Neural crest cell (in vitro differentiated cells): ENCODE results near the gene SLC43A3. TPM values are rescaled to one million over a fixed set of nuclear protein-coding genes. Genes with fewer than 3 reads are reported as not detected.
A peak's percentile ranks its signal among the peaks of the same experiment; 100 is the strongest.

ENCODE experiments used
- DNase-seq: peaks from one replicate; pipeline ENCODE4 v3.0.0; 2021; ENCODE audit warnings: low read depth, mixed read lengths, low spot score
- H3K27ac Mint-ChIP-seq: one replicate; pipeline ENCODE4 v1.8.0; 2021; ENCODE audit warnings: mild to moderate bottlenecking, mixed read lengths; ENCODE audit not compliant: unreplicated experiment
- H3K27me3 Mint-ChIP-seq: 2 replicates; pipeline ENCODE4 v1.8.0; 2021; ENCODE audit warnings: low read depth, mild to moderate bottlenecking, mixed read lengths
- H3K36me3 Mint-ChIP-seq: 2 replicates; pipeline ENCODE4 v1.8.0; 2021; ENCODE audit warnings: low read depth, mild to moderate bottlenecking, mixed read lengths
- H3K4me1 Mint-ChIP-seq: 2 replicates; pipeline ENCODE4 v1.8.0; 2021; ENCODE audit warnings: mixed read lengths
- H3K4me3 Mint-ChIP-seq: one replicate; pipeline ENCODE4 v1.8.0; 2021; ENCODE audit warnings: mild to moderate bottlenecking, mixed read lengths
- H3K9me3 Mint-ChIP-seq: 2 replicates; pipeline ENCODE4 v1.8.0; 2021; ENCODE audit warnings: mixed read lengths
- CTCF ChIP-seq: fragments of 200-600 bp; sonication (generic); conservative IDR thresholded peaks from 2 replicates; pipeline ENCODE4 v1.5.0; 2021; ENCODE audit warnings: antibody characterized with exemption, mild to moderate bottlenecking
- total RNA-seq: library from RNA; stranded (reverse); gene quantifications from 2 replicates; pipeline ENCODE4 v1.2.1, GENCODE V29; 2021

SLC43A3 gene
- total RNA-seq, 1 donor from 2014 or later: 52.9 TPM

- no peaks in the 10 kb centered on the region for H3K36me3 Mint-ChIP-seq
- TF ChIP-seq CTCF: no peak
- peak overlapping the region; percentile 76 for H3K4me3 Mint-ChIP-seq
- no peaks in the 10 kb centered on the region for H3K9me3 Mint-ChIP-seq
- H3K27ac Mint-ChIP-seq: no peak overlapping the region
- peaks cover 69% of the 10 kb centered on the region for H3K27me3 Mint-ChIP-seq
- peaks cover 39% of the 10 kb centered on the region for H3K4me1 Mint-ChIP-seq
- no peak for DNase-seq
Observed at GRCh38 chr11:57461841-57462489, 35.0 kb upstream of the SLC43A3 start.

GRCh38 chr11:57460758-57461749 lies 34.1 kb upstream of the SLC43A3 start:
- Mint-ChIP-seq H3K9me3 (no peaks in the 10 kb centered on the region), H3K27me3 (peaks cover 76% of the 10 kb centered on the region), H3K4me1 (peaks cover 41% of the 10 kb centered on the region), H3K27ac (no peak overlapping the region), H3K36me3 (no peaks in the 10 kb centered on the region), H3K4me3 (peak overlapping the region; percentile 22)
- no peak for TF ChIP-seq CTCF
- no peak for DNase-seq

- Mint-ChIP-seq H3K9me3 (no peaks in the 10 kb centered on the region), H3K27ac (no peak within 1 kb of the TSS), H3K36me3 (no peaks in the 10 kb centered on the region), H3K27me3 (peaks cover 85% of the 10 kb centered on the region), H3K4me1 (peaks cover 41% of the 10 kb centered on the region), H3K4me3 (peak within 1 kb of the TSS; percentile 87)
- peak; percentile 53 for TF ChIP-seq CTCF
- DNase-seq: peak; percentile 47
Observed at GRCh38 chr11:57460022-57460757, 33.3 kb upstream of the SLC43A3 start, which contains the start of gene RTN4RL2. Gene RTN4RL2 (plus strand): TSS chr11:57460528. CDS start chr11:57460866, 338 bp downstream.

DNA sequence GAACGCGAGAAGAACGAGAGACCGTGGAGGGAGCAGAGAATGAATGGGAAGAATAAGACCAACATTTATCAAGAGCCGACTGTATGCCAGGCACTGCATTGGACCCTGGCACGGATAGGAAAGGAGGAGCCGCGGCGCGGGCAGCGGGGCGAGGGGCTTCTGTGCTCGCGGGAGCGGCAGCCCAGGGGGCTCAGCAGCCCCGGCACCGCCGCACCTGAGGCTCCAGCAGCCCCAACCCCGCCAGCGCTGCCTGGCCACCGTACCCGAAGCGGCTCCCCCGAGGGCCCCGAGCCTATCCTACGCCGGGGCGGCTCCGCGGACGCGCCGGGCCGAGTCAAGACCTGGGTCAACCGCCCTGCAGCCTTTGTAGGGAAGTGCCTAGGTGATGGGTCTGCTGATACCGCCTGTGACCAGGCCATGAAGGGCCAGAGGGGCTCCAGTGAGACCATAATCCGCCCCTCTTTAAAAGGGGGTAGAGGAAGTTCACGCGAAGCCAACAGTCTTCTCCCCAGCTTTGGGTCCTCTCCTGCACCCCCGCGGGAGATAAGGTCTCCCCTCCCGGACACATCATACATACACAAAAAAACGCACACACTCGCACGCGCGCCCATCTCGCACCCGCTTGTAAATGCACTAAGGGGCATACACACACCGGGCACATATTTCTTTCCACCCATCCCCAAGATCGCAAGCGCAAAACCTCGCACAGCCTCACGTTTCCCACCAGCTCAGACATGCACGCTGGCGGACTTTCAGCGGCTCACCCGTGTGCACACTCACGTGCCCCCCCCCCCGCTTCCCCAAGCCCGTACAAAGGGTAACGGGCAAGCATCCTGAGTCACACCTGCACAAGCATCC lies 32.5 kb upstream of the SLC43A3 start:
- DNase-seq: no peak
- Mint-ChIP-seq H3K27me3 (peaks cover 92% of the 10 kb centered on the region), H3K27ac (no peak overlapping the region), H3K36me3 (no peaks in the 10 kb centered on the region), H3K4me3 (peak overlapping the region; percentile 87), H3K4me1 (peaks cover 41% of the 10 kb centered on the region), H3K9me3 (no peaks in the 10 kb centered on the region)
- no peak for TF ChIP-seq CTCF
